Measurements from ENCODE around the gene GABRB2. TPM values are rescaled to one million over a fixed set of nuclear protein-coding genes. Genes with fewer than 3 reads are reported as not detected.
"Not testable (repeated sequence)": the region's sequence is repeated elsewhere in the genome, so short reads cannot be mapped to it uniquely, and the experiment has no call there.

The GABRB2 gene
- total RNA-seq, 1 donor from 2014 or later, result not detected

DNA sequence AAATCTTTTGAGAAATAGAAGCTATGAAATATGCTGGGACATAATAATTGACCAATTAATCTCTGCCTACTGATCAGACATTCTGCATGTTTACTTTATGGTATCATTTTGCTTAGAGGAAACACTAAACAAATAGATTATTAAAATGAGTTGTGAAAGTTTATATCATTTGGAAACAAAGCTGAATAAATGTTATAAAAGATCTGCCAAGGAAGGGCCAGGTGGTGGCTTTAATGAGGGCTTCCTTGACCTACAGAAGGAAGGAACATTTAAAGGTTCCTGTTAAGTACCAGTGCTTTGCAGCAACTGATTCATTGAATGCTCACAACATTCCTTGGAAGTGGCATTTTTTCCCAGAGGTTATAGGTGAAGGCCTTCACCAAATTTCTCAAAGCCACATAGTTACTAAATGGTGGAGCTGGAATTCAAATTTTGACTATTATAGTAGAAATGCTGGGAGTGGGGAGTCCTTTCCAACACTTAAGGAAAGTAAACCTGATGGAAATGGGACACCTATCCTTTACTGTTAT lies 250.7 kb downstream of the GABRB2 start:
- no peak for ATAC-seq

GRCh38 chr5:161288071-161288470 lies 258.5 kb downstream of the GABRB2 start:
- no peak for ATAC-seq

DNA sequence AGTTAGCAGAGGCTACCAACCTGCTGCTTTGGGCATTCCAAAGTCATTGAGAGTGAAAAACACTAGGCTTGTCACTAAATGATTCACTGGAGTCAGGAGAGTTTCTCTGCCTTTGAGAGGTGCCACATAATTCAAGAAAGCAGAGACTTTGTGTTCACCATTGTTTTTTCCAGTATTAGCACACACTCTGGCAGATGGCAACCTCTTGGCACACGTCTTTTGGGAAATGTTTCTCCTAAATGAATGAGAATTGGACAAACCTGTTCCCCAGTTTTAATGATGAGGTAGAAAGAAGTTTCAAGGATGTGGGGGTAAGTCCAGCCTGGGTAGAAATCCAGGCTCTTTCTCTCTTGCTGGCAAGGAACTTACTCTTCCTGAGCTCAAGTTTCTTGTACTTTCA lies 259.1 kb downstream of the GABRB2 start:
- no peak for ATAC-seq

DNA sequence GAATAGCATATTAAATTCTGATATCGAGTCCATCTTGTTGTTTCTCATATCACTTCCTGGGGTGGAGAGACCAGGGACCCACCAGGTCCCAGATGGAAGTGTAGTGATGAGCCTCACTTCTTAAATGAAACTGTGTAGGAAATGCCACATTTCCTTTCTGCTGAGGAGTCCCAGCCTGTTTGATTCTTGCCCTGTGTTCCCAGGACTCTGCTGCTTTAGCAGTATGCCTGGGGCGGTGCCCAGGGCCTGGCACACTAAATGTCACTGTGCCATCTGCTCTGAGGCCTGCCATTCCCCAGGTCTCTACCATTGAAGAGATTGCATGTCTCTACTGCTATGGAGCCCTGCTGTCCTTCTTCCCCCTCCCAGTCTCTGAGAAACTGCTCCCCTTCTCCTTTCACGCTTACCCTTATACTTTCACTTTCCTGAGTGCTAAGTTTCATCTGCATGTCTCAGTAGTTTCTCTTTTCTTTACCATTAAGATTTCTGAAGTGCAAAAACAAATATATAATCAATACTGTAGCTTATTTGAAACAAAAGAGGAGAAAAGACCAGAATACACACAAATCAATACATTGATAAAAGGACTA lies 260.4 kb downstream of the GABRB2 start:
- ATAC-seq, result no peak

DNA sequence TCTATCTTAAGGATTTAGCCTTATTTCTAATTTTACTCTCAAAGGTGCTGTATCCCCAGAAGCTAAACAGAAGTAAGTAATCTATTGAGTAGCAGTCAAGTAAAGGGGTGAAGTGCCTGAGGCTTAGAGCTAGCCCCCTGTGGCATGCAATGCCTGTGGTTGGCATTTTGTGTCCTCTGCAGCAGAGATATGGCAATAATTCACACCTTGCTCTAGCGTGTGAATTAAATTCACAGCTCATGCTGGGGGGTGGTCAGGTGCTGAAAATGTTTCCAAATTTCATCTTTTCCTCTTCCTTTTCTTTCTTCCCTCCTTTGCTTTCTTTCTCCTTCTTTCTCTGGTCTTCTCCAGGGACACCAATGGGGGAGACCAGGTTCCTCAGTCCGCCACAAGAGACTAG lies 262.1 kb downstream of the GABRB2 start:
- no peak for ATAC-seq

GRCh38 chr5:161283296-161283695 lies 263.2 kb downstream of the GABRB2 start:
- no peak for ATAC-seq

GRCh38 chr5:161278739-161279660 lies 267.5 kb downstream of the GABRB2 start:
- ATAC-seq, result no peak

- ATAC-seq, result no peak
These were observed 269.5 kb downstream of the GABRB2 start for GRCh38 chr5:161277011-161277410.

- no peak for ATAC-seq
These were observed 271.6 kb downstream of the GABRB2 start for GRCh38 chr5:161274951-161275350.

GRCh38 chr5:161273410-161273809 lies 273.1 kb downstream of the GABRB2 start:
- ATAC-seq, result no peak

GRCh38 chr5:161271816-161272215 lies 274.7 kb downstream of the GABRB2 start:
- no peak for ATAC-seq

GRCh38 chr5:161269125-161269524 lies 277.4 kb downstream of the GABRB2 start:
- no peak for ATAC-seq

- no peak for ATAC-seq
These were observed 279.6 kb downstream of the GABRB2 start for GRCh38 chr5:161266954-161267353.

- no peak for ATAC-seq
These were observed 281.5 kb downstream of the GABRB2 start for GRCh38 chr5:161265006-161265405.

GRCh38 chr5:161263191-161263590 lies 283.3 kb downstream of the GABRB2 start:
- no peak for ATAC-seq

- ATAC-seq, result no peak
These were observed 284.7 kb downstream of the GABRB2 start for GRCh38 chr5:161261668-161262323.

DNA sequence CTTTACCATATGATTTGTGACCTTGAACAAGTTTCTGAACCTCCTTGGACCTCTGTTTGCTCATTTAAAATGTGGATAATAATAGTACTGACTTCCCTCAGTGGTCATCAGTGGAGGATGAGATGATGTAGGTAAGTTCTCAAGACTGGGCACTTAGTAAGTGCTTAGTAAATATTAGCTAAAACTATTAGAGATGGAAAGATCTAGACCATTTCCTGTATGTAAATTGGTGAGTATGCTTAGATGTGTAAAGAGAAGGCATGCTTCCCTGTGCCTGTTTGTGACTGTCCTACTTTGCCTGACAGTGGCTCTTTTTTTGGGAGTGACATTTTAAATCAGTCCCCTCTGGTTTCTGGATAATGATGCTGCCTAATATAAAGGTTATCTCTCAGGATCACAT lies 288.1 kb downstream of the GABRB2 start:
- no peak for ATAC-seq

- ATAC-seq, result no peak
These were observed 289.6 kb downstream of the GABRB2 start for GRCh38 chr5:161256957-161257356.

- ATAC-seq, result not testable (repeated sequence)
These were observed 293.6 kb downstream of the GABRB2 start for GRCh38 chr5:161252955-161253354.

DNA sequence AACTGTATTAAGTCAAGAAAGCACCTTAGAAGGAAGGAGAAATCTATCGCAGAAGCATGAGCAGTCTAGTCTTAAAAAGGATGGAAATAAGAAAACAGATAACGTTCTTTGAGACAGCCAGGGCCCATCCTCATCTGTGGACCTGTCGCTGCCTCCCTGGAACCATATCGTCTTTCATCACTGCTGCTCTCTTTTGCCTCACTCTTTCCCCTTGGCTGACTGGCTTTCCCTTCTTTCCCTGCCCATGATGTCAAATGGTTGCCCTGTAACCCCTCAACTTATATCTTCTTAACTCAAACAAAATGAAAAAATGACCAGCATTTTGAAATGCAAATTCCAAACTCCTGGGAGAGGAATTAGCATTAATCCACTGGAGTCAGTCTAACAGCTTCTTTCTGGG lies 299.8 kb downstream of the GABRB2 start:
- no peak for ATAC-seq

GRCh38 chr5:161245846-161246245 lies 300.7 kb downstream of the GABRB2 start:
- ATAC-seq, result not testable (repeated sequence)
